ENCODE results near the gene CHST15. TPM values are rescaled to one million over a fixed set of nuclear protein-coding genes. Genes with fewer than 3 reads are reported as not detected.
A peak's percentile ranks its signal among the peaks of the same experiment; 100 is the strongest.

Gene CHST15
- polyA plus RNA-seq, 4 donors: 0.45 to 8.5 (median 4.0) TPM

- peaks cover 1 to 8% (median 5%) of the 10 kb centered on the region in 3 donors for H3K4me1 ChIP-seq (ENCODE audit: control insufficient read depth in 3 of 3, insufficient read depth in 2 of 3, low read depth in 1 of 3, low read length in 2 of 3)
- H3K27me3 ChIP-seq (ENCODE audit: control insufficient read depth in 3 of 3, insufficient read depth in 3 of 3, low read length in 3 of 3): peaks cover 5 to 64% (median 23%) of the 10 kb centered on the region in 3 donors
- WGBS, 3 donors: 0 to 1% (median 1%) methylated on average over 42 to 68 of the region's 70 CpGs
- DNase-seq (peak in 1 of 2 donors; percentile 39), FAIRE-seq (no peak)
- peaks cover 0 to 5% of the 10 kb centered on the region in 2 donors for H3K9me3 ChIP-seq (ENCODE audit: control insufficient read depth in 2 of 2, insufficient read depth in 1 of 2, low read depth in 1 of 2, low read length in 1 of 2)
- peak overlapping the region; percentile 49 to 58 (median 53) for H3K4me3 ChIP-seq (ENCODE audit: low read depth in 1 of 3, low read length in 3 of 3)
- no peaks in the 10 kb centered on the region for H3K36me3 ChIP-seq (ENCODE audit: control insufficient read depth in 3 of 3, insufficient read depth in 2 of 3, low read depth in 1 of 3, low read length in 3 of 3)
- peak overlapping the region; percentile 48 to 89 (median 49) for H3K27ac ChIP-seq (ENCODE audit: low read depth in 1 of 3, low read length in 2 of 3)
Measured at GRCh38 chr10:124092250-124092859, 1.0 kb downstream of the CHST15 start.

GRCh38 chr10:124091646-124092249 is 1.6 kb downstream of the CHST15 start:
- peaks cover 5 to 60% (median 23%) of the 10 kb centered on the region in 3 donors for H3K27me3 ChIP-seq (ENCODE audit: control insufficient read depth in 3 of 3, insufficient read depth in 3 of 3, low read length in 3 of 3)

GRCh38 chr10:124090601-124091209 is 2.7 kb downstream of the CHST15 start:
- H3K36me3 ChIP-seq (ENCODE audit: control insufficient read depth in 3 of 3, insufficient read depth in 2 of 3, low read depth in 1 of 3, low read length in 3 of 3): no peaks in the 10 kb centered on the region
- no peaks in the 10 kb centered on the region for H3K9me3 ChIP-seq (ENCODE audit: control insufficient read depth in 2 of 2, insufficient read depth in 1 of 2, low read depth in 1 of 2, low read length in 1 of 2)
- no peak overlapping the region for H3K27ac ChIP-seq (ENCODE audit: low read depth in 1 of 3, low read length in 2 of 3)
- no peak for FAIRE-seq
- WGBS, 3 donors: 51 to 71% (median 59%) methylated on average over 6 of the region's 6 CpGs
- H3K4me3 ChIP-seq (ENCODE audit: low read depth in 1 of 3, low read length in 3 of 3): no peak overlapping the region
- peaks cover 1 to 8% (median 5%) of the 10 kb centered on the region in 3 donors for H3K4me1 ChIP-seq (ENCODE audit: control insufficient read depth in 3 of 3, insufficient read depth in 2 of 3, low read depth in 1 of 3, low read length in 2 of 3)
- H3K27me3 ChIP-seq (ENCODE audit: control insufficient read depth in 3 of 3, insufficient read depth in 3 of 3, low read length in 3 of 3): peaks cover 2 to 52% (median 23%) of the 10 kb centered on the region in 3 donors
- DNase-seq: no peak

More at GRCh38 chr10:124091646-124092249, 1.6 kb downstream of the CHST15 start:
- FAIRE-seq (no peak), DNase-seq (no peak)
- Histone ChIP-seq H3K4me3 (ENCODE audit: low read depth in 1 of 3, low read length in 3 of 3) (peak overlapping the region; percentile 49 to 58 (median 49)), H3K36me3 (ENCODE audit: control insufficient read depth in 3 of 3, insufficient read depth in 2 of 3, low read depth in 1 of 3, low read length in 3 of 3) (no peaks in the 10 kb centered on the region), H3K27ac (ENCODE audit: low read depth in 1 of 3, low read length in 2 of 3) (peak overlapping the region in 1 of 3 donors; percentile 55), H3K4me1 (ENCODE audit: control insufficient read depth in 3 of 3, insufficient read depth in 2 of 3, low read depth in 1 of 3, low read length in 2 of 3) (peaks cover 1 to 8% (median 5%) of the 10 kb centered on the region in 3 donors), H3K9me3 (ENCODE audit: control insufficient read depth in 2 of 2, insufficient read depth in 1 of 2, low read depth in 1 of 2, low read length in 1 of 2) (peaks cover 0 to 5% of the 10 kb centered on the region in 2 donors)
- WGBS, 3 donors: 5 to 6% (median 5%) methylated on average over 41 to 55 of the region's 55 CpGs

- Histone ChIP-seq H3K4me3 (ENCODE audit: low read depth in 1 of 3, low read length in 3 of 3) (no peak overlapping the region), H3K4me1 (ENCODE audit: control insufficient read depth in 3 of 3, insufficient read depth in 2 of 3, low read depth in 1 of 3, low read length in 2 of 3) (peaks cover 1 to 8% (median 5%) of the 10 kb centered on the region in 3 donors), H3K9me3 (ENCODE audit: control insufficient read depth in 2 of 2, insufficient read depth in 1 of 2, low read depth in 1 of 2, low read length in 1 of 2) (no peaks in the 10 kb centered on the region), H3K27ac (ENCODE audit: low read depth in 1 of 3, low read length in 2 of 3) (no peak overlapping the region), H3K27me3 (ENCODE audit: control insufficient read depth in 3 of 3, insufficient read depth in 3 of 3, low read length in 3 of 3) (peaks cover 0 to 45% (median 23%) of the 10 kb centered on the region in 3 donors), H3K36me3 (ENCODE audit: control insufficient read depth in 3 of 3, insufficient read depth in 2 of 3, low read depth in 1 of 3, low read length in 3 of 3) (no peaks in the 10 kb centered on the region)
- DNase-seq (no peak), FAIRE-seq (no peak)
- 66 to 87% (median 73%) methylated on average over 5 of the region's 5 CpGs for WGBS, 3 donors
Measured at GRCh38 chr10:124089859-124090258, 3.5 kb downstream of the CHST15 start.

- WGBS, 3 donors: 73 to 81% (median 80%) methylated on average over 2 of the region's 2 CpGs
- DNase-seq (no peak), FAIRE-seq (no peak)
Measured at GRCh38 chr10:124088915-124089314, 4.5 kb downstream of the CHST15 start.

GRCh38 chr10:124087672-124088634 is 5.4 kb downstream of the CHST15 start:
- no peaks in the 10 kb centered on the region for H3K36me3 ChIP-seq (ENCODE audit: control insufficient read depth in 3 of 3, insufficient read depth in 2 of 3, low read depth in 1 of 3, low read length in 3 of 3)
- no peaks in the 10 kb centered on the region for H3K9me3 ChIP-seq (ENCODE audit: control insufficient read depth in 2 of 2, insufficient read depth in 1 of 2, low read depth in 1 of 2, low read length in 1 of 2)
- H3K27me3 ChIP-seq (ENCODE audit: control insufficient read depth in 3 of 3, insufficient read depth in 3 of 3, low read length in 3 of 3): peaks cover 0 to 28% (median 16%) of the 10 kb centered on the region in 3 donors
- H3K4me3 ChIP-seq (ENCODE audit: low read depth in 1 of 3, low read length in 3 of 3): no peak overlapping the region
- FAIRE-seq (no peak), DNase-seq (peak in 1 of 2 donors; percentile 94)
- peaks cover 1 to 3% (median 2%) of the 10 kb centered on the region in 3 donors for H3K4me1 ChIP-seq (ENCODE audit: control insufficient read depth in 3 of 3, insufficient read depth in 2 of 3, low read depth in 1 of 3, low read length in 2 of 3)
- WGBS, 3 donors: 29 to 59% (median 51%) methylated on average over 27 of the region's 27 CpGs
- no peak overlapping the region for H3K27ac ChIP-seq (ENCODE audit: low read depth in 1 of 3, low read length in 2 of 3)

More at GRCh38 chr10:124088915-124089314, 4.5 kb downstream of the CHST15 start:
- H3K4me1 ChIP-seq (ENCODE audit: control insufficient read depth in 3 of 3, insufficient read depth in 2 of 3, low read depth in 1 of 3, low read length in 2 of 3): peaks cover 1 to 5% (median 2%) of the 10 kb centered on the region in 3 donors
- H3K27me3 ChIP-seq (ENCODE audit: control insufficient read depth in 3 of 3, insufficient read depth in 3 of 3, low read length in 3 of 3): peaks cover 0 to 36% (median 23%) of the 10 kb centered on the region in 3 donors
- H3K27ac ChIP-seq (ENCODE audit: low read depth in 1 of 3, low read length in 2 of 3): no peak overlapping the region
- no peaks in the 10 kb centered on the region for H3K36me3 ChIP-seq (ENCODE audit: control insufficient read depth in 3 of 3, insufficient read depth in 2 of 3, low read depth in 1 of 3, low read length in 3 of 3)
- no peaks in the 10 kb centered on the region for H3K9me3 ChIP-seq (ENCODE audit: control insufficient read depth in 2 of 2, insufficient read depth in 1 of 2, low read depth in 1 of 2, low read length in 1 of 2)
- H3K4me3 ChIP-seq (ENCODE audit: low read depth in 1 of 3, low read length in 3 of 3): no peak overlapping the region

- H3K4me1 ChIP-seq (ENCODE audit: control insufficient read depth in 3 of 3, insufficient read depth in 2 of 3, low read depth in 1 of 3, low read length in 2 of 3): peaks cover 0 to 2% (median 1%) of the 10 kb centered on the region in 3 donors
- no peak for FAIRE-seq
- no peaks in the 10 kb centered on the region for H3K9me3 ChIP-seq (ENCODE audit: control insufficient read depth in 2 of 2, insufficient read depth in 1 of 2, low read depth in 1 of 2, low read length in 1 of 2)
- no peak for DNase-seq
- no peaks in the 10 kb centered on the region for H3K36me3 ChIP-seq (ENCODE audit: control insufficient read depth in 3 of 3, insufficient read depth in 2 of 3, low read depth in 1 of 3, low read length in 3 of 3)
- no peak overlapping the region for H3K27ac ChIP-seq (ENCODE audit: low read depth in 1 of 3, low read length in 2 of 3)
- H3K27me3 ChIP-seq (ENCODE audit: control insufficient read depth in 3 of 3, insufficient read depth in 3 of 3, low read length in 3 of 3): peaks cover 0 to 22% (median 6%) of the 10 kb centered on the region in 3 donors
- WGBS, 3 donors: 54 to 81% (median 65%) methylated on average over 18 of the region's 18 CpGs
- H3K4me3 ChIP-seq (ENCODE audit: low read depth in 1 of 3, low read length in 3 of 3): no peak overlapping the region
Measured at GRCh38 chr10:124086787-124087671, 6.4 kb downstream of the CHST15 start.

All from small intestine (tissue), 7 donors.